Measurements from ENCODE around the gene SPAG9. TPM values are rescaled to one million over a fixed set of nuclear protein-coding genes. Genes with fewer than 3 reads are reported as not detected.
A peak's percentile ranks its signal among the peaks of the same experiment; 100 is the strongest.
"Not testable (repeated sequence)": the region's sequence is repeated elsewhere in the genome, so short reads cannot be mapped to it uniquely, and the experiment has no call there.

Gene SPAG9
- total RNA-seq, 1 donor from 2014 or later, result 93.2 TPM

- DNase-seq (ENCODE audit: low read depth), result no peak
Observed at GRCh38 chr17:51133365-51133764, 12.7 kb upstream of the SPAG9 start.

- DNase-seq (ENCODE audit: low read depth), result peak; percentile 59
Observed at GRCh38 chr17:51132964-51133319, 12.3 kb upstream of the SPAG9 start.

- no peak for DNase-seq (ENCODE audit: low read depth)
Observed at GRCh38 chr17:51128076-51128475, 7.4 kb upstream of the SPAG9 start.

GRCh38 chr17:51124640-51125503, 4.2 kb upstream of the SPAG9 start:
- no peak for DNase-seq (ENCODE audit: low read depth)

- not testable (repeated sequence) for DNase-seq (ENCODE audit: low read depth)
Observed at GRCh38 chr17:51122473-51123115, 1.9 kb upstream of the SPAG9 start.

GRCh38 chr17:51121620-51122472, 1.2 kb upstream of the SPAG9 start:
- DNase-seq (ENCODE audit: low read depth), result peak; percentile 97

- DNase-seq (ENCODE audit: low read depth), result no peak
Observed at GRCh38 chr17:51120357-51120738, 320 bp downstream of the SPAG9 start.

GRCh38 chr17:51119415-51120356, 982 bp downstream of the SPAG9 start:
- peak; percentile 53 for DNase-seq (ENCODE audit: low read depth)

GRCh38 chr17:51118330-51119195, 2.1 kb downstream of the SPAG9 start:
- DNase-seq (ENCODE audit: low read depth), result peak; percentile 18

GRCh38 chr17:51115179-51115578, 5.5 kb downstream of the SPAG9 start:
- DNase-seq (ENCODE audit: low read depth), result no peak

- DNase-seq (ENCODE audit: low read depth), result peak; percentile 63
Observed at GRCh38 chr17:51112303-51113222, 8.1 kb downstream of the SPAG9 start.

GRCh38 chr17:51107778-51108177, 12.9 kb downstream of the SPAG9 start:
- DNase-seq (ENCODE audit: low read depth), result no peak

- DNase-seq (ENCODE audit: low read depth), result peak; percentile 33
Observed at GRCh38 chr17:51103451-51103850, 17.2 kb downstream of the SPAG9 start.

- DNase-seq (ENCODE audit: low read depth), result no peak
Observed at GRCh38 chr17:51103050-51103449, 17.6 kb downstream of the SPAG9 start.

GRCh38 chr17:51097708-51098446, 22.8 kb downstream of the SPAG9 start:
- DNase-seq (ENCODE audit: low read depth), result no peak

GRCh38 chr17:51091635-51092034, 29.0 kb downstream of the SPAG9 start:
- peak; percentile 68 for DNase-seq (ENCODE audit: low read depth)

- not testable (repeated sequence) for DNase-seq (ENCODE audit: low read depth)
Observed at GRCh38 chr17:51088868-51089267, 31.8 kb downstream of the SPAG9 start.

- DNase-seq (ENCODE audit: low read depth), result no peak
Observed at GRCh38 chr17:51088287-51088686, 32.4 kb downstream of the SPAG9 start.
